Esophagus squamous epithelium (tissue), 4 donors: Measurements from ENCODE around the gene RPS15.

Experiments
- CTCF ChIP-seq, 6 experiments: fragments of 450-650 bp in 4 of 6; fragments of 200-600 bp in 2 of 6; sonication (generic) in 2 of 6; IDR thresholded peaks; one replicate each; pipeline ENCODE4 v1.5.1; 2016 to 2019; ENCODE audit warnings: antibody characterized with exemption in 6 of 6, mild to moderate bottlenecking in 4 of 6, moderate library complexity in 4 of 6
- POLR2A ChIP-seq, 4 donors: fragments of 450-650 bp; IDR thresholded peaks; one replicate each; pipeline ENCODE4 v1.6.1; 2017; ENCODE audit warnings: antibody characterized with exemption in 4 of 4, mild to moderate bottlenecking in 4 of 4, moderate library complexity in 3 of 4

DNA sequence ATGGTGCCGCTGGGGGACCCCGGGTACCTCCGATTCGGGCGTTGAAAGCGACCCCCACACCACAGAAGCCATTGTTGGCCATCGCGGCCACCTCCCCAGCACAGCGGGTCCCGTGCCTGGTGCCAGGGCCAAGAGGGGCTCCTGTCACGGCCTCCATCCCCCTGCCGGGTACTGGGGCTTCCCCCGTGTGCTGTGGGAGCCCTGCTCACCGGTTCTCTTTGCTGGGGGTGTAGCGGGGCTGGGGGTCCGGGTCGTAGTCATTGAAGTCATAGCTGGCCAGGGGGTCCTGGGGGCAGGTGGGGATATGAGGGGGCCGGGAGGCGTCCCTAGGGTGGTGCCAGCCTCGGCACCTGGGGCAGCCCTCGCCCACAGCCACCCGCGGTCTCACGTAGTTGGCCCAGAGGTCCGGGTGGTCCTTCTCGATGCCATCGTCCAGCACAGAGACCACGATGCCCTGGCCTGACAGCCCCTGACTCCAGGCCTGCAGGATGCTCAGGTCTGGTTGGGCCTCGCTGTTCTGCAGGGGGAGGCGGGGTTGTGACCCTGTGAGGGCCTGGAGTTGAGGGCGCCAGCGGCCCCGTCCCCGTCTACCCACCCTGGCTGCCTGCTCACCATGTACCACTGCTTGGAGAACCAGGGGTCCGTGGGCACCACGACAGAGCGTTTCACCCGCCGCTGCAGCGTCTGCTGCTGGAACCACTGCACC is 49.5 kb downstream of the RPS15 start:
- TF ChIP-seq CTCF (IDR thresholded peaks at IDR 0.05) (no peak), POLR2A (IDR thresholded peaks at IDR 0.05) (no peak)
